Measurements from ENCODE around the gene CRYBB1. TPM values are rescaled to one million over a fixed set of nuclear protein-coding genes. Genes with fewer than 3 reads are reported as not detected.

The CRYBB1 gene
- total RNA-seq, 1 donor from 2014 or later = not detected

DNA sequence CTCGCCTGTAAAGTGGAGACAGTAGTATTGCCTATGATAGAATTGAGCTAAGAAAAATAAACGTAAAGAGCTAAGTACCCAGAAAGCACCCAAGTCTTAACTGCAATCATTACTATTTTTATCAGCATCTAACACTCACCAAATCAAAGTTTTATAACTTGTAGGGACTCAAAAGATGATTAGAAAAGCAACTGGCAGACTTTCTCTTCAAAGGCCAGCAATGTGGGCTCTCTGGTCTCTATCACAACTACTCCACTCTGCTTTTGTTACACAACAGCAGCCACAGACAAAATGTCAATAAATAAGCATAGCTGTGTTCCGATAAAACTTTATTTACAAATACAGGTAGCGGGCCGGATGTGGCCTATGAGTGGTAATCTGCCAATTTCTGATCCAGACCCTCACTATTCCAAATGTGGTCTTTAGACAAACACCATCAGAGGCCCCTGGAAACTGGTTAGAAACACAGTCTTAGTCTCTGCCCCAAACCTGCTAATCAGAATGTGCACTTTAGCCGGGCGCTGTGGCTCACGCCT is 36.1 kb downstream of the CRYBB1 start:
- intact Hi-C loops (cut with micrococcal nuclease) = no loop called here

DNA sequence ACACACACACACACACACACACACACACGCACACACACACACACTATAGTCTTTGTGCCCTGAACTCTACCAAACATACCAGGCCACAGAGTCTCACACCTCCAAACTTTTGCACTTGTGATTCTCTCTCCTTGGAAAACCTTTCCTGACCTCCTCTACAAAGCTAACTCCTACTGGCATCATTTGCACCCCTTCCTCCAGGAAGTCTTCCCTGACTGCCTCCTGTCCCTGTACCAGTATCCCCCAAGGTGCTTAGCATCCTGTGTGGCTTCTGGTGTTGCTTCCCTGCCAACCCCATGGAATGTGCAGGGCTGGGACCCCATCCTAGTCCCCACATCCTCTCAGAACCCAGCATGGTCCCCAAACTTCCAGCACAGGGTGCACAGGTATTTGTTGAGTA is 36.8 kb downstream of the CRYBB1 start:
- intact Hi-C loops (cut with micrococcal nuclease) = no loop called here

DNA sequence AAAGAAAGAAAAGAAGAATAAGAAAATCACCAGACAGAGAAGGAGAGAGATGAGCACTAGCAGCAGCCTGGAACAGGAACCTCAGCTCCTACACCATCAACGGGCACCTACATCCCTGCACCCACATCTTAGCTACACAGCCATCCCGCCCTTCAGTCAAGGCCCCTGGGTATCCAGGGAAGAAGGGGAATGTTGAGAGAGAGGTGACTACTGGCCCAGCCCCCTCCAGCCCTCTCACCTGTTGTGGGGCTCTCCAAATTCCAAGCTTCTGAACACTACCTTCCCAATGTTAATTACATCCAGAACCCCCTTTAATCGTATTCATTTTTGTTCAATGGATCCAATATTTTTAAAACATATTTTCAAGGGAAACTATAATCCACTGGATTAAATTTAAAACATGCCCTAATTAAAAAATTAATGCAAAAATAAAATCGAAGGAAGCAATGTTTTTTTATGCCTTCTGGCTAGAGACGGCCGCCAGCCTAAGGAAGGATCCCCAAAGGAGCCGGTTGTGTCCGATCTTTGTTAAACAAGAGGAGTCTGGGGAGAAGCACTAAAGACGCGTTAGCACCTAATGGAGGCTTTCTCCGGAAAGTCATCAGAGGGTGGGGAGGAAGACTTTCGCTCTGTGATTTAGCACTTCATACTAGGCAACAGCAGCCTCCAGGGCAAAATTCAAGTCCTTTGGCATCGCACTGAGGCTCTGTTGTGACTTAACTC is 37.4 kb downstream of the CRYBB1 start:
- intact Hi-C loops (cut with micrococcal nuclease) = no loop called here

DNA sequence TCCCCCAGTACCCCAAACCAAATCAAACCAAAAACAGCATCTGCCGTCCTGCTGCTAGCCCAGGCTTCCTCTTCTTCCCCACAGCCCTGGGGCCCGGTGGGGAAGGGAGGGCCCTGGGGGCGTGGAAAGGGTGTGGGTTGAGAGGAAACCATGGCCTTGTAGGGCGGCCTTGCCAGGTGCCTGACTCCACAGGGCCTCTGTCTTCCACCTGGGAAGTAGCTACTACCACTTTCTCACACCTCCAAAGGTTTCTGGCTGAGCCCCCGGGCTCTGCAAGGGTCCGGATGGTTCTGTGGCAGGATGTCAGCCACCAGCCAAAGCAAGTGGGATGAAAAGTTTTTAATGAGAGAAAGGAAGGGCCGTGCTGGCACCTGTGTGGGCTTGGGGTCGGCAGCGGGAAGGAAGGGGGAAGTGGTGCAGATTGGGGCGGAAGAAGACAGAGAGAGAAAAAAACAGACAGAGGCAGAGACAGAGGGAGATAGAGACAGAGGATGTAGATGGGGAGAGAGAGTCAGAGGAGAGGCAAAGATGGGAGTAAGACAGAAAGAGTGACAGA is 38.4 kb downstream of the CRYBB1 start:
- intact Hi-C loops (cut with micrococcal nuclease) = loop anchor here (1.0 to 2.0 kb wide), 2 partner anchors 11 to 37 kb away; partner anchors contain the start of gene TPST2

DNA sequence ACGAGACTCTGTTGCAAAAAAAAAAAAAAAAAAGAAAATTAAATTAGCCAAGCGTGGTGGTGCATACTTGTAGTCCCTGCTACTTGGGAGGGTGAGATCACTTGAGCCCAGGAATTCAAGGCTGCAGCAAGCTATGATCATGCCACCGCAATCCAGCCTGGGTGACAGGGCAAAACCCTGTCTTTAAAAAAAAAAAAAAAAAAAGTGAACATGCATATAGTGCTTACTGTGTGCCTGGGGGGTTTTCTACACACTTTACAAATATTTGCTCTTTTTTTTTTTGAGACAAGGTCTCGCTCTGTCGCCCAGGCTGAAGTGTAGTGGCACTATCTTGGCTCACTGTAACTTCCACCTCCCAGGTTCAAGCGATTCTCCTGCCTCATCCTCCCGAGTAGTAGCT is 40.7 kb downstream of the CRYBB1 start:
- intact Hi-C loops (cut with micrococcal nuclease) = no loop called here

DNA sequence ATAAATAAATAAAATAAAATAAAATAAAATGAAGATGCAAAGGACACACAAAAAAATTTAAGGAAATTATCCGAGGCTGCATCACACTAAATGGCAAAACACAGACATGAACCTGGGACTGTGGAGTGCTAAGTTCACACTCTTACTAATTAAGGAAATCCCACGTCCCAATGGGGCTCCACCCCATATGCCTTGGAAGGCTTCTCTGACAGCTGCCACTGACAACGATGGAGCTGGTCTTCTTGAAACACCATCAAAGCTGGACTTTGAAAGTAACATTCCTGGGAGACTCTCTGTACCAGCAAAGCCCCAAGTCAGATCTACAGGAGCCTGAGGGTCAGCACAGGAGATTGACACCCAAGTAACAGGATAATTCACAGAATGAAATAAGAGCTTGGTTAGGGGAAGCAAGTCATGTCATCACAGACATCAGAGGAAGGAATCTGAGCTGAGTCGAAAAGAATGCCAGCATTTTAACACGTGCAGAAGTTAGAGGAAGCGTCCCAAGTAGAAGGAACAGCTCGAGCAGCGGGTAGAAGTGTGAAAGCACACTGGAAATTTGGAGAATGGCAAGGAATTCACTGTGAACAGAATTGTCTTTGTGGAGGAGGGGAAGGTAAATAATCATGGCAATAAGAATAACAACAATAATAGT is 41.7 kb downstream of the CRYBB1 start:
- intact Hi-C loops (cut with micrococcal nuclease) = no loop called here

DNA sequence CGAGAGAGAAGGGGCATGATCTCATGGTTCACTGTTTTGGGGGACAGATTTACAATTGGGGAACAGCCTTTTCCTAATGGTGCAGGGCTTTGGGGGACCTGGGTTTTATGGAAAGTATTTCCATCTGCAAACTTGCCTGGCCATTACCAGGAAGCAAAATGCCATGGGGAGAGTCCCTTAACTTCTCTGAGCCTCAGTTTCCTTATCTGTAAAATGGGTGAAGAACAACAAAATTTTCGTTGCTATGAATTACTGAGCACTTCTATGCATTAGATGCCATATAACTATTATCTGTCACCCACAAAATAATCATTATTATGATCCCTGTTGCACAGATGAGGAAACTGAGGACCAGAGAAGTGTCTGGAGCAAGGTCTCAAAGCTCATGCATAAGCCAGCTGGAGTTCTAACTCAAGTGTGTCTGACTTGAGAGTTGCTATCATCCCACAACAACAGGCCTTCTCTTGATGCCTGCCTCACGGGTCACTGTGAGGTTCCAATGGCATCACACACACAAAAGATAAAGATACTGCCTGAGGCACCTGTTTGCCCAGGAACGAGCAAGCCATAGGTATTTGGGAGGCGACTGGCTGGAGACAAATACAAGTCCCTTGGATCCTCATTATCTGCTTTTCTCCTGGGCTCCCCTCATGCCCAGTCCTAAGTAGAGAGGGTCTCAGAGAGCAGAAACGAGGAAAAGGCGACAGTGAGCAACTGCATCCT is 43.7 kb downstream of the CRYBB1 start:
- intact Hi-C loops (cut with micrococcal nuclease) = no loop called here

DNA sequence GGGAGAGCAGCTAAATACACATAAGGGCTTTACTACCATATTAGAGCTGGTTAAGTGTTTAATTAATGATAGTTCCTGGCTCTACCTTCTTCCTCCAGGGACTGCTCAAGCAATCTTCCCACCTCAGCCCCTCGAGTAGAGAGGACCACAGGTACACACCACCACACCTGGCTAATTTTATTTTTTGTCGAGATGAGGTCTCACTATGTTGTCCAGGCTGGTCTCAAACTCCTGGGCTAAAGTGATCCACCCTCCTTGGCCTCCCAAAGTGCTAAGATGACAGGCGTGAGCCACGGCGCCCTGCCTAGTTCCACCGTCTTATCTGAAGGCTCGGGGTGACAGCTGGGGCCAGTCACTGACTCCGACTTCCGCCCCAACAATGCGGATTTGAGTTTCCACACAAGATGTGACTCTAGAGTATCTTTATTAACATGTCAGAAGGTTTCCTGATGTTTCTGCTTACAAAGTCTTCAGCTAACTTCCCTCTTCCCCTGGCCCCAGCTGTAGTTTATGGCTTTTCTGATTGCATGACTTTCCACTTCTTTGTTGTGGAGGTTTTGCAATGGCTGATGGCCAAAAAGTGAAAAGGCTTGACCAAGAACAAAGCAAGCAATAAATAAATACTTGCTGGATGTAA is 44.7 kb downstream of the CRYBB1 start:
- intact Hi-C loops (cut with micrococcal nuclease) = no loop called here

DNA sequence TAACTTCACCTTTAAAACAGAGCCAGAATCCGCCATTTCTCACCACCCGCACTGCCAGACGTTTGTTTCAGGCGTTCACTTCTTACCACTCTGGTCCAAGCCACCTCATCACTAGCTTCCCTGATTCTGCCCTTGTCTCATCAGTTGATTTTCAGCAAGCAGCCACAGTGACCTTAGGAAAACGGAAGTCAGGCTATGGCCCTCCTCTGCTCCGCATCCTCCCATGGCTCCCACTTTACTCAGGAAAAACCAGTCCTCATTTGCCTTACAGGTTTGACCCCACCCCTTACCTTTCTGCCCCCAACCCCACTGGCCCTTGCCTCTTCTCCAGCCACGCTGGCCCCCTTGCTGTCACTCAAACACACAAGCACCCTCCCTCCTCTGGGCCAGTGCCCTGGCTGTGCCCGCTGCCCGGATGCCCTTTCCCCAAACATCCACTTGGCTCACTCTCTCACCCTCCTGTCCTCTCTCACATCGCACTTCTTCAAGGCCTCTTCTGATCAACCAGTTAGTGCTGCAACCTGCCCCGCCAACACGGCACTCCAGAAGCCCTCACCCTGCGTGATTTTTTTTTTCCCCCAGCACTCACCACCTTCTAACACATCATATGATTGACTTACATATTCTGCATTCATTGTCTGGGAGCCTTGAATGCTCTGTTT is 46.8 kb downstream of the CRYBB1 start:
- intact Hi-C loops (cut with micrococcal nuclease) = no loop called here

DNA sequence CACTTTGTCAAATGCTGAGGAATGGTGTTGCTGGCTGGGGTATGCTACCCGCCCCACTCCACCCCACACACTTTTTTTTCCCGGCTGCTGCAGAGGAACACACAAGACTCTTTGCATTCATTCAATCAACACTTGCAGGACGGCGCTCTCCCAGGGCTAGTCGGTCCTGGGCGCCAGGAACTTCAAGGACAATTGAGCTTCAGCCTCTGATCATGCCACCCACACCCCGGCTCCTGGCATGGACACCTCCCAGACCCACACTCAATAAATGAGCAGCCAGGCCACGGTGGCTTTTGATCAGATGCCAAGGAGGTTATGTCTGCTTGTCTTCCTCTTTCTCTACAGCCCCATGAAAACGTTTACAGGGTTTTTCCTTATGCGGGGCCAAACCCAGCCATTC is 47.7 kb downstream of the CRYBB1 start:
- intact Hi-C loops (cut with micrococcal nuclease) = no loop called here

DNA sequence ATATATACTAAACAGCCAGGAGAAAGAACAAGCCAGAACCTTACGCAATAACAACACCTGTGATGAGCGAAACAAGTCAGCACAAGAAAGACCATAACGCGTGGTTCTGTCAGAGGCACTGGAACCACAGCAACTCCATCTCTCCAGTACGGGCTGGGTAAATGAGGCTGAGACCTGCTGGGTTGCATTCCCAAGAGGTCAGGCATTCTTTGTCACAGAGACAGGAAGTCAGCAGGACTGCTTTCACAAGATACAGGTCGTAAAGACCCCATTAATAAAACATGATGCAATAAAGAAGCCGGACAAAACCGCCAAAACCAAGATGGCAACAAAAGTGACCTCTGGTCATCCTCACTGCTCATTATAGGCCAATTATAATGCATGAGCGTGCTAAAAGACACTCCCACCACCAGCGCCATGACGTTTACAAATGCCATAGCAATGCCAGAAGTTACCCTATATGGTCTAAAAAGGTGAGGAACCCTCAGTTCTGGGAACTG is 49.6 kb downstream of the CRYBB1 start:
- intact Hi-C loops (cut with micrococcal nuclease) = no loop called here

DNA sequence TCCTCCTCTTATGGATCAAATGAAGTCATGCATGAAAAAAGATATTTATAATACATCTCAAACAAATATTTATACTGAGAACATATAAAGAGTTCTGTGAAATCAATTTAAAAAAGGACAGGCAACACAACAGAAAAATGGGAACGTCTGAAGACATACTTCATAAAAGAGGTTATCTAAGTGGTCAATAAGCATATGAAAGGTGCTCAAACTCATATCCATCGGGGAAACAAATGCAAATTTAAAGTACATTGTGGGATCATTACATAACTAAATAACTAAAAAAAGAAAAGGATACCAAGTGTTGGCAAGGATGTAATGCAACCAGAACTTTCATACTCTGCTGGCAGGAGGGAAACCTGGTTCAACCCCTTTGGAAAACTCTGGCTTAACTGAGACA is 50.2 kb downstream of the CRYBB1 start:
- intact Hi-C loops (cut with micrococcal nuclease) = no loop called here

DNA sequence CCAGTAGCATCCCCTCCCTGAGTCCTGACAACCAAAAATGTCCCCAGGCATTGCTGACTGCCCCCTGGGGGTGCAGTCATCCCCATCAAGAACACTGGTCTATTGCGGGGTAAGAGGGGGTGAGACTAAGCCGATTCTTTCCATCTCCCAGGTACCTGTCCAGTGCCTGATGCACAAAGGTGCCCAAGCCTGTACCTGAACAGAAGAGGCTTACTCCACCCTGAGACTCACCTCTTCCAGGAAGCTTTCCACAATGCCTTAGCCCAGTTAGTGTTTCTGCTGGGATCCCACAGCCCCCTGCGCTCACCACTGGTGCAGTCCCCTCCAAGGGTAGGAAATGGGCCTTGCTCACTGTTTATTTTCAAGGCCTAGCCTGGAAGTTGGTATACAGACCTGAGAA is 50.8 kb downstream of the CRYBB1 start:
- intact Hi-C loops (cut with micrococcal nuclease) = no loop called here

DNA sequence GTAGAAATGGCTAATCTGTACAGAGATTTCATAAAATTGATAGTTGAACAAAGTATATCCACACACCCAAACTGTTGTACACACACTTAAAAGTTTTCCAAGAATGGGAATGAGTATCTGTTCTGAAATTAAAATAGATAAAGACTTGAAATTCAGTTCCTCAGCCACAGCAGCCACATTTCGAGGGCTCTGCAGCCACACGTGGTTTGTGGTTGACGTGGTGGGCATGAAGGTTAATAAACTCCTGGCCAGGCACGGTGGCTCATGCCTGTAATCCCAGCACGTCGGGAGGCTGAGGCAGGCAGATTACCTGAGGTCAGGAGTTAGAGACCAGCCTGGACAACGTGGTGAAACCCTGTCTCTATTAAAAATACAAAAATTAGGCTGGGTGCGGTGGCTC is 51.9 kb downstream of the CRYBB1 start:
- intact Hi-C loops (cut with micrococcal nuclease) = no loop called here

DNA sequence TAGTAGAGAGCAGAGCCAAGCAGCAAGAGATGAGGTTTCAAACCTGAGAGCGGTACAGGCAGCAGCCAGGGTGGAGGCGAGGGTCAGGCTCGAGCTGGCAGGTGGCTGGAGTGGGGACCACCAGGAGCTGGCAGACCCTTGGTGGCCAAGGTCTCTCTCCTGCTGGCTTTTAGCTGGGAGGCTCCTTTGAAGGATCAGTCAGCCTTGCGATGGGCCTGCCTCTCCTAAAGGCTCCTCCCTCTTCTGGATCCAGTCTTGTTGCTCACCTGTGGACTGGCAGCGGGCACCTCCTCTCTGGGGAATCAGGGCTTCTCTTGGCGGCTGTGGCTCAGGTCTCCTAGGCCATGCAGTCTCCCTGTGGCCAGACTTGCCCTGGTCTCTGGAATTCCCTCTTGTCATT is 52.6 kb downstream of the CRYBB1 start:
- intact Hi-C loops (cut with micrococcal nuclease) = no loop called here

DNA sequence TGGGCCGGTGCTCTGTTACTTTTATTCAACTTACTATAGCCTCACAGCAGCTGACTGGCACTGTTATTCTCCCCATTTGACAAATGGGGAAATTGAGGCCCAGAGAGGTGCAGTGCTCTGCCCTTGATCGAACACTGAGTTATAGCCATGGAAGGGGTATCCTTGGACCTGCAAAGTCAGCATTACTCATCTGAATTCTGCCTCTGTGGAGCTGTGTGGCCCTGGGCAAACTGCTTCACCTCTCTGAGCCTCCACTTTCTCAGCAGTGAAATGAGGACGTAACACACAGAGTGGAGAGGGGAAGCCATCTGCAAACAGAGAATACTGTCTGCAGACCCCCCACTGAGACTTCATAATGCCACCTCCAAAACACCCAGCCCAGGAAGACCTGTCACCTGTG is 53.2 kb downstream of the CRYBB1 start:
- intact Hi-C loops (cut with micrococcal nuclease) = no loop called here

DNA sequence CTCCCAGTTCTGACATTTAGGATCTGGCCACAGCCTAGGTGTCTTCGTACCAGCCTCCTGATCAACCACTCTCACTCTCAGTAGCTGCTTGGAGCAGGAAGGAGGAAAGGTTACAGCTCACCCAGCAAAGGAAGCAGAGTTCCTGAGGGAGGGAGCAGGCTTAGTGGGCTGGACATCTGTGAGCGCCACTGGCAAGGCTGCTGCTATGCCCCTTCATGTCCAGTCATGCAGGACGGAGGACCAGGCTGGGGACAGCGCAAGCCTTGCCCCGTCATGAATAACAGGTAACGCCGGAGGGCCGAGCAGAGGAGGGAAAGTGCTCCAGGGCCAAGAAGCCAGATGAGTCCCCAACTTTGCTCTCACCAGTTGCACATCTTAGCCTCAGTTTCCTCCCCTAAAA is 53.6 kb downstream of the CRYBB1 start:
- intact Hi-C loops (cut with micrococcal nuclease) = no loop called here

DNA sequence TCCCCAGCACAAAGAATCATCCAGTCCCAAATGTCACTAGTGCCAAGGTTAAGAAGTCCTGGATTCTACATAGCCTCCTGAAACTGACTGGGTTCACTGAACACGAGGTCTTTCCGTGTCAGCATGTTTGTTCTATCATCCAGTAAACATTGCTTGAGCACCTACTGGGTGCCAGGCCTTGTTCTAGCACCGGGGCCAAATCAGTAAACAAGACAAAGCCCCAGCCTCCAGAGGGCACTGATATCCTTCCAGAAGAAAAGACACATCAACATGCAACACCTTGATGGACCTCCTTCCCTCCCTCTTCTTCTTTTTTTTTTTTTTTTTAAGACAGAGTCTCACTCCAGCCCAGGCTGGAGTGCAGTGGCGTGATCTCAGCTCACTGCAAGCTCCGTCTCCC is 54.8 kb downstream of the CRYBB1 start:
- intact Hi-C loops (cut with micrococcal nuclease) = loop anchor here (1.0 kb wide), 1 partner anchor 102 kb away; no protein-coding TSS in a partner anchor

DNA sequence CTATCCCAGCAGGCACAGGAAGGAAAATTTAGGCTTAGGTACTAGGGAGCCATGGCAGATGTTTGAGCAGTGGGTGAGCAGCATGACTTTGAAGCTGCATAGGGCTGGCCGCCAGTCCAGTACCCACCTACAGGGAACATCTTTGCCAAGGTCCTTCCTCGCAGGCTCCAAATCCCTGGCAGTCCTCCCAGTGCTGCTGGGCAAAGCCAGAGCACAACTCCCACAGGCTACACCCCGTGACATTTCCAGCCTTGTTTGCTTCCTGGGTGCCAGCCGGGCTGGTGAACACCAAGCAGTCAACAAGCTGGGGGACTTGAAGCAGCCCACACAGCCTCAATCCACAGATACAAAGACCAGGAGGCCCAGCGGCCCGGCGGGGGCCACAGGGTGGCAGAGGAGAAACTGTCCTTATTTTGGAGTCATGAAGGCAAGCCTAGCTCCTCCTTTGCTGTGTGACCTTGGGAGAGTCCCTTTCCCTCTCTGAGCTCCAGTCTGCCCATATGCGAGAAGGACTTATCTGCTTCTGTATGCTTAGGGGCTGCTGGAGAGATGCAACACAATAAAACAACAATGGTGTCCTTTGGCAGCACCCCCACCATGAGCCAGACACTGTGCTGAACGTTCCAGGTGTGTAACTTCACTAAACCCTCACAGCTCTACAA is 55.9 kb downstream of the CRYBB1 start:
- intact Hi-C loops (cut with micrococcal nuclease) = no loop called here

DNA sequence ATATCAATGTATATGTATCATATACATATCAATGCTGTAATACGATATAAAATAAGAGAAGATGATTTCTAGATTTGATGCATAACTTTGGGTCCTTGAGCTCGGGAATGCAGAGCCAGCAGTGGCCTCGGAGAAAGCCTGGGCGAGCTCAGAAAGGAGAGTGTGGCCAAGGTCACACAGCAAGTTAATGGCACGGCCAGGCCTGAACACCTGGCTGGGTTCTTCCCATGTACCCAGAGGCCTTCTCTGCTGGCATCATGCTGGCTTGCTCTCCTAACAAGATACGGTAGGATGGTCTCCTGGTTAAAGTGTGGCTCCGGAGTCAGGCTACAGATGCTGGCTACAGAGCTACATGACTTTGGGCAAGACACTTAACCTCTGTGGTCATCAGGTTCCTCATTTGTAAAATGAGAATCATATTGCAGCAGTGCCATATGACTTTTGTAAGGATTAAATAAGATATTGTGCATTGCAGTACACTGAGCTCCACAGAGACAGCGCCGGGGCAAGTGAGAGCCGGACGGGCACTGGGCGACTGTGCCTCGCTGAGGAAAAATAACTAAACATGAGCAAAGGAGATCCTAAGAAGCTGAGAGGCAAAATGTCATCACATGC is 57.8 kb downstream of the CRYBB1 start:
- intact Hi-C loops (cut with micrococcal nuclease) = no loop called here
